HCT116 (cell line): ENCODE results near the gene COL4A4.

Experiments used
- CEBPB ChIP-seq: IDR thresholded peaks from 2 replicates; pipeline ENCODE4 v1.6.1; 2012; ENCODE audit warnings: low read depth
- EGR1 ChIP-seq: IDR thresholded peaks from 2 replicates; pipeline ENCODE4 v1.6.1; 2012; ENCODE audit warnings: low read depth
- EZH2phosphoT487 ChIP-seq: fragments of 200-600 bp; IDR thresholded peaks from 2 replicates; pipeline ENCODE4 v1.6.1; 2018; ENCODE audit warnings: antibody characterized with exemption, borderline replicate concordance
- SIN3A ChIP-seq: IDR thresholded peaks from 2 replicates; pipeline ENCODE4 v1.6.1; 2012; ENCODE audit warnings: low read depth
- TF ChIP-seq, protein P1 (sequence below), 3 experiments: fragments of 200-600 bp in 1 of 3; sonication (generic) in 1 of 3; IDR thresholded peaks in 2 of 3; conservative IDR thresholded peaks in 1 of 3; 2 replicates each; pipeline ENCODE4 v1.5.1; 2012 to 2017; ENCODE audit warnings: low read depth in 2 of 3, low read length in 2 of 3, antibody characterized with exemption in 1 of 3, borderline replicate concordance in 1 of 3, control low read depth in 1 of 3, mild to moderate bottlenecking in 1 of 3, mixed read lengths in 1 of 3, mixed run types in 1 of 3, moderate library complexity in 1 of 3; ENCODE audit not compliant: insufficient read depth in 1 of 3

- TF ChIP-seq, protein P1, sequence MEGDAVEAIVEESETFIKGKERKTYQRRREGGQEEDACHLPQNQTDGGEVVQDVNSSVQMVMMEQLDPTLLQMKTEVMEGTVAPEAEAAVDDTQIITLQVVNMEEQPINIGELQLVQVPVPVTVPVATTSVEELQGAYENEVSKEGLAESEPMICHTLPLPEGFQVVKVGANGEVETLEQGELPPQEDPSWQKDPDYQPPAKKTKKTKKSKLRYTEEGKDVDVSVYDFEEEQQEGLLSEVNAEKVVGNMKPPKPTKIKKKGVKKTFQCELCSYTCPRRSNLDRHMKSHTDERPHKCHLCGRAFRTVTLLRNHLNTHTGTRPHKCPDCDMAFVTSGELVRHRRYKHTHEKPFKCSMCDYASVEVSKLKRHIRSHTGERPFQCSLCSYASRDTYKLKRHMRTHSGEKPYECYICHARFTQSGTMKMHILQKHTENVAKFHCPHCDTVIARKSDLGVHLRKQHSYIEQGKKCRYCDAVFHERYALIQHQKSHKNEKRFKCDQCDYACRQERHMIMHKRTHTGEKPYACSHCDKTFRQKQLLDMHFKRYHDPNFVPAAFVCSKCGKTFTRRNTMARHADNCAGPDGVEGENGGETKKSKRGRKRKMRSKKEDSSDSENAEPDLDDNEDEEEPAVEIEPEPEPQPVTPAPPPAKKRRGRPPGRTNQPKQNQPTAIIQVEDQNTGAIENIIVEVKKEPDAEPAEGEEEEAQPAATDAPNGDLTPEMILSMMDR (IDR thresholded peaks at IDR 0.05 in 2 of 3, conservative IDR thresholded peaks at IDR 0.05 in 1 of 3; ENCODE audit: borderline replicate concordance in 1 of 3, insufficient read depth in 1 of 3, low read depth in 2 of 3, low read length in 2 of 3) = no peak
- TF ChIP-seq SIN3A (no peak), CEBPB (no peak), EZH2phosphoT487 (no peak), EGR1 (no peak)
Observed at GRCh38 chr2:226983895-226984749, 179.9 kb downstream of the COL4A4 start.
